ENCODE measurements around the gene ARID1B.

ARID1B gene

GRCh38 chr6:157148391-157149323, 371.5 kb downstream of the ARID1B start:
- Histone ChIP-seq H3K9me3 (ENCODE audit: control insufficient read depth, low read length) (no peaks in the 10 kb centered on the region), H2AFZ (no peak overlapping the region), H3K27ac (no peak overlapping the region), H3K4me3 (ENCODE audit: low read depth, low read length) (no peak overlapping the region), H3K4me1 (peaks cover 10% of the 10 kb centered on the region), H3K4me2 (ENCODE audit: low read length) (no peak overlapping the region), H3K27me3 (ENCODE audit: control insufficient read depth, insufficient read depth, low read length) (no peaks in the 10 kb centered on the region), H3K9ac (no peak overlapping the region), H3K79me2 (no peaks in the 10 kb centered on the region), H3K36me3 (ENCODE audit: control insufficient read depth, insufficient read depth, low read length) (no peaks in the 10 kb centered on the region)
- TF ChIP-seq, protein P1, sequence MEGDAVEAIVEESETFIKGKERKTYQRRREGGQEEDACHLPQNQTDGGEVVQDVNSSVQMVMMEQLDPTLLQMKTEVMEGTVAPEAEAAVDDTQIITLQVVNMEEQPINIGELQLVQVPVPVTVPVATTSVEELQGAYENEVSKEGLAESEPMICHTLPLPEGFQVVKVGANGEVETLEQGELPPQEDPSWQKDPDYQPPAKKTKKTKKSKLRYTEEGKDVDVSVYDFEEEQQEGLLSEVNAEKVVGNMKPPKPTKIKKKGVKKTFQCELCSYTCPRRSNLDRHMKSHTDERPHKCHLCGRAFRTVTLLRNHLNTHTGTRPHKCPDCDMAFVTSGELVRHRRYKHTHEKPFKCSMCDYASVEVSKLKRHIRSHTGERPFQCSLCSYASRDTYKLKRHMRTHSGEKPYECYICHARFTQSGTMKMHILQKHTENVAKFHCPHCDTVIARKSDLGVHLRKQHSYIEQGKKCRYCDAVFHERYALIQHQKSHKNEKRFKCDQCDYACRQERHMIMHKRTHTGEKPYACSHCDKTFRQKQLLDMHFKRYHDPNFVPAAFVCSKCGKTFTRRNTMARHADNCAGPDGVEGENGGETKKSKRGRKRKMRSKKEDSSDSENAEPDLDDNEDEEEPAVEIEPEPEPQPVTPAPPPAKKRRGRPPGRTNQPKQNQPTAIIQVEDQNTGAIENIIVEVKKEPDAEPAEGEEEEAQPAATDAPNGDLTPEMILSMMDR (IDR thresholded peaks at IDR 0.05) = no peak

DNA sequence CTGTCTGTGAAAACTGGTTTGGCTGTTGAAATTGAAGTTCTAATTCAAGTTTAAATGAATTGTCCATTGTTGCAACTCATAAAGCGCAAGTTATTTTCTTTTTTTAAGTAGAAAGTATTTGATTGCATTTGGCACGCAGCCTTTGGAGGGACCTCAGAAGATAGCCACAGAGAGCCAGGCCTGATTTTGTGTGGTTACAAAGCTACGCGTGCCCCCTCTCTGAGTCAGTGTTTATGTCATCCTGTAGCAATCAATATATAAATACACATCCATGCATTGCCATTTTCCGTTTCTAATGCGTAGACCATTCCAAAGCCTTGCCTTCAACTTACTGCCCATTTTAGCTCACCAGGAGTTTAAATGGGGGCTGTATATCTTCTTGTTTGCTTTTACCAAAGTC, 372.9 kb downstream of the ARID1B start:
- TF ChIP-seq, protein P1 (IDR thresholded peaks at IDR 0.05) = no peak
- Histone ChIP-seq H3K36me3 (ENCODE audit: control insufficient read depth, insufficient read depth, low read length) (no peaks in the 10 kb centered on the region), H3K9ac (no peak overlapping the region), H3K4me3 (ENCODE audit: low read depth, low read length) (no peak overlapping the region), H3K4me2 (ENCODE audit: low read length) (no peak overlapping the region), H3K27me3 (ENCODE audit: control insufficient read depth, insufficient read depth, low read length) (no peaks in the 10 kb centered on the region), H3K27ac (no peak overlapping the region), H3K9me3 (ENCODE audit: control insufficient read depth, low read length) (no peaks in the 10 kb centered on the region), H3K79me2 (no peaks in the 10 kb centered on the region), H2AFZ (no peak overlapping the region), H3K4me1 (peaks cover 4% of the 10 kb centered on the region)

- Histone ChIP-seq H2AFZ (no peak overlapping the region), H3K79me2 (no peaks in the 10 kb centered on the region), H3K27me3 (ENCODE audit: control insufficient read depth, insufficient read depth, low read length) (no peaks in the 10 kb centered on the region), H3K27ac (no peak overlapping the region), H3K4me1 (peaks cover 4% of the 10 kb centered on the region), H3K9me3 (ENCODE audit: control insufficient read depth, low read length) (no peaks in the 10 kb centered on the region), H3K9ac (no peak overlapping the region), H3K36me3 (ENCODE audit: control insufficient read depth, insufficient read depth, low read length) (no peaks in the 10 kb centered on the region), H3K4me2 (ENCODE audit: low read length) (no peak overlapping the region), H3K4me3 (ENCODE audit: low read depth, low read length) (no peak overlapping the region)
- TF ChIP-seq, protein P1 (IDR thresholded peaks at IDR 0.05) = no peak
Measured at GRCh38 chr6:157151029-157151428, 373.9 kb downstream of the ARID1B start.

DNA sequence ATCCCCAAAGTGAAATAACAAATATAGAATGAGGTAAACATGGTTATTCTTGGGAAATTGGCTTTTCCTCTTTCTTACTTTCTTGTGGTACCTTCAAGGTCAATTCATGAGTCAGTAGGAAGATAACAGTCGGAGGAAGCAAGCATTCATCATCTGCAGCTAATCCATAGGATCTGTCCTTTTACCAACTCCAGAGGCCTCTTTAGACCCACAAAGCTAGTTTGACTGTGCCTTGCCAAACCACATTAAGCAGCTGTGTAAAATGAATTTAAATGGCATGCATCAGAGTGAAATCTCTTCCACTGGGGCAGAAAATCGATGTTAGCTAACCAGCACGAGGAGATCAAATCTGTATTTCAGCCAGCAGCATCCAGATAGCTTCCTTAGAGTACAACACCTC, 374.8 kb downstream of the ARID1B start:
- H3K27me3 ChIP-seq (ENCODE audit: control insufficient read depth, insufficient read depth, low read length) = no peaks in the 10 kb centered on the region
- H3K9ac ChIP-seq = no peak overlapping the region
- TF ChIP-seq, protein P1 (IDR thresholded peaks at IDR 0.05) = no peak
- no peak overlapping the region for H3K4me3 ChIP-seq (ENCODE audit: low read depth, low read length)
- H2AFZ ChIP-seq = no peak overlapping the region
- no peaks in the 10 kb centered on the region for H3K9me3 ChIP-seq (ENCODE audit: control insufficient read depth, low read length)
- H3K79me2 ChIP-seq = no peaks in the 10 kb centered on the region
- H3K4me2 ChIP-seq (ENCODE audit: low read length) = no peak overlapping the region
- no peak overlapping the region for H3K27ac ChIP-seq
- H3K4me1 ChIP-seq = peaks cover 4% of the 10 kb centered on the region
- no peaks in the 10 kb centered on the region for H3K36me3 ChIP-seq (ENCODE audit: control insufficient read depth, insufficient read depth, low read length)

GRCh38 chr6:157152556-157152955, 375.4 kb downstream of the ARID1B start:
- no peak overlapping the region for H2AFZ ChIP-seq
- no peaks in the 10 kb centered on the region for H3K27me3 ChIP-seq (ENCODE audit: control insufficient read depth, insufficient read depth, low read length)
- no peaks in the 10 kb centered on the region for H3K36me3 ChIP-seq (ENCODE audit: control insufficient read depth, insufficient read depth, low read length)
- TF ChIP-seq, protein P1 (IDR thresholded peaks at IDR 0.05) = no peak
- H3K9ac ChIP-seq = no peak overlapping the region
- peaks cover 4% of the 10 kb centered on the region for H3K4me1 ChIP-seq
- no peak overlapping the region for H3K4me2 ChIP-seq (ENCODE audit: low read length)
- no peaks in the 10 kb centered on the region for H3K79me2 ChIP-seq
- no peak overlapping the region for H3K27ac ChIP-seq
- H3K4me3 ChIP-seq (ENCODE audit: low read depth, low read length) = no peak overlapping the region
- no peaks in the 10 kb centered on the region for H3K9me3 ChIP-seq (ENCODE audit: control insufficient read depth, low read length)
